Activated T-cell treated with anti-CD3 and anti-CD28 coated beads for 1 hour (primary cell): ENCODE measurements around the gene ST8SIA4.
A peak's percentile ranks its signal among the peaks of the same experiment; 100 is the strongest.

Experiments used
- DNase-seq: peaks from one replicate; pipeline ENCODE4 v3.0.0-alpha.2; 2020; ENCODE audit warnings: low read depth

ST8SIA4 gene, protein sequence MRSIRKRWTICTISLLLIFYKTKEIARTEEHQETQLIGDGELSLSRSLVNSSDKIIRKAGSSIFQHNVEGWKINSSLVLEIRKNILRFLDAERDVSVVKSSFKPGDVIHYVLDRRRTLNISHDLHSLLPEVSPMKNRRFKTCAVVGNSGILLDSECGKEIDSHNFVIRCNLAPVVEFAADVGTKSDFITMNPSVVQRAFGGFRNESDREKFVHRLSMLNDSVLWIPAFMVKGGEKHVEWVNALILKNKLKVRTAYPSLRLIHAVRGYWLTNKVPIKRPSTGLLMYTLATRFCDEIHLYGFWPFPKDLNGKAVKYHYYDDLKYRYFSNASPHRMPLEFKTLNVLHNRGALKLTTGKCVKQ

DNA sequence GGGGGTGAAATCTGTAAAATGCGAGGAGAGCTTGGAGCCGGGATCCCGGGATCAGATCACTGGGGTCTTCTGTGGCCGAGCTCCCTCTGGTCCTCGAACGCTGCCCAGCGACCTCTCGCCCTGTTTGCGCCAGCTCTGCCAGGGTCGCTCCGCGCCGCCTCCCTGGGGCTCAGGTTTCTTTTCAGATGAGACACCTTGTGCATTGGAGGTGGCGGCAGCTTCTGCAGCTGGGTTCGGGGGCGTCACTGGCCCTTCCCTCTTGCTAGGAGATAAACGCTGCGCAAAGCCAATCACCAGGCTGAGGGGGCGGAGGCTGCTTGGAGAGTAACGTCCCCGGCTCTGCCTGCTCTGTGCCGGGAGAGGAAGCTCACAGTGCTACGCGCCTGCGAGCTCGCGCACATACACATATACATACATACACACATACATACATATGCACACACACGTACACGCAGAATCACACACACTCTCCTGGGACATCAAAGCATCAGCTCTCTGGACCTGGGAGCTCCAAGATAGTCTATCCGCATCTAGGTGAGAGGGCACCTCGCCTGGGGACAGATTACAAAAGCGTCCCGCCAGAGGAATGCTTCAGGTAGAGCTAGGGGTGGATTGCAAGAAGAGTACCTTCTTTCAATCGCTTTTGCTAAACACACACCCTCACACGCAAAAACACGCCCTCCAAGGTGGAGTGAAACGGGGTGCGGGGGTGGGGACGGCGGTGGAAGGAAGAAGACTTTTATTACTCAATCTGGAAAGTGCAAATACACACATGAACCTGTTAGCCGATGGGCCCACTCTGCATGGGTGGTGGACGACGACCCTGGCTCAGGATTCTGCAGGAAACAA is at the start of gene ST8SIA4:
ST8SIA4 (minus strand) TSS at position 244 of the 849 bp plus-strand sequence. CDS start 327 bp downstream, outside the sequence.
- peak; percentile 84 for DNase-seq

DNA sequence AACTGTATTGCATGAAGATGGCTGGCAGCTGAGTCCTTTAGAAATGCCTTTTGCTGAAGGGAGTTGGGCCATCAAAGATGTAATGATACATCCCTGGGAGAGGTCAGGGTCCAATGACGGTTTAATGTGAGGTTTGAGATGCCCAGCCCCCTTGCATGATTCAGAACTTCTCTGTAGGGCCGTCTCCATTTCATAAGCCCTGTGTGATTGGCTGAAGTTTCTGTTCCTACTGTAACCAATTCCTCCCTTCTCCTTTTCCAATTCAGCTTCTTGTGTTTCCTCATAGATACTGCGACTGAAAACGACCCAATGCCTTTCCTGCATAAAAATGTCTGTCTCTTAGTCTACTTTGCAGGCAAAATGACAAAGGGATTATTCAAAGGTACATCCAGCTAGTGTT is 47.9 kb upstream of the ST8SIA4 start:
- no peak for DNase-seq

DNA sequence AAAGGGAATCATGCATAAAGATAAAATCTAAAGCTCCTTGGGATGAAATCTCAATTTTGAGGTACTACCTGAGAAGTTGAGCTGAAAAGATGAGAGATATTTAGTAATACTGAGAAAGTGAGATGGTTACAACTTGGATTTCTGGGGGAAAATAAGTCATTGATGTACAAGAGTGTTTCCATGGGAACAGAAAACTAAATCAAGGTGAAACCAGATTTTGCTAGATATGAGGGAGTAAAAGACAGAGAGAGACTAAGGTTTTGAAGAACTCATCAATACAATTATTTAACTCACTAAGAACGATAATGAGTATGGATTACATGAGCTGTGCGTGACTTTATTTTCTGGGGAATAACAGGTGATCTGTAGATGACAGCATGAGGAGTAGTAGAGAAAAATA is 10.2 kb upstream of the ST8SIA4 start:
- no peak for DNase-seq

DNA sequence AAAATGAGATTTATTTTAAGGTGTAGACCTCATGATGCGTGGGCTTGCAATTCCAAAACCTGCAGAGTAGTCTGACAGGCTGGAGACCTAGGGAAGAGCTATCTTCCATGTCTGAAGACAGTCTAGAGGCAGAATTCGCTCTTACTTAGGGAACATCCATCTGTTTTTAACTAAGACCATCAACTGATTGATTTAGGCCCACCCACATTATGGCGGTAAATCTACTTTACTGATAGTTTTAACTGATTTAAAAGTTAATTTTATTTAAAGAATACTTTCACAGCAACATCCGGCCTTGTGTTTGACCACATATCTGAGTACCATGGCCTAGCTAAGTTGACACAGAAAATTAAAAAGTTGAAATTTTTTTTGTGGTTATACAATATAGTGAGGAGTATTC is 6.0 kb upstream of the ST8SIA4 start:
- DNase-seq: no peak

DNA sequence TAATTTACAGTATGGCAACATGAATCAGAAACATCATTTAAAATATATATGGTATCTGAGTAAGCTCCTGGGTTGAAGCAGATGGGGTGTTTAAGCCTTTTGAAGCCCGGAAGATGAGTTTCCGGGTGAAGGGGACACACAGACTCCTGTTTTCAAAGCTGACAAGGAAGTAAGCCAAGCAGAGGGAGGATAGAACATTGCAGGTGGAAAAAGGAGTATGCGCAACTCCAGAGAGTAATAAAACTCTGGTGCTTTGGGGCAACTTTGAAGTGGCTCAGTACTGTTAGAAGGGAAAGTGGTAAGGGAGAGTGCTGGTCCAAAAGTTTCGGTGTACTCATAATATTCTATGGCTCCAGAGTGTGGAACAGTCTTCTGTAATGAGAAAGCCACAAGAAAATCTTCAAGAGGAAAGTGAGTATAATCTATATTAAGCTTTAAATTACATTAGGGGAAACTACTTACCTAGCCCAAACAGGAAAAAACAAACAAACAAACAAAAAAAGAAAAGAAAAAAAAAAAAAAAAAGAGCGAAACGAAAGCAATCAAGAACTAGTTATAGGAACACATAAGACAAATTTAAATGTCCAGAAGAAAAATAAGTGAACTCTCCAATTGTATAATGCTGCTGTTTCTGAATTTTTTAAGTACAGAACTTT is 2.3 kb upstream of the ST8SIA4 start:
- no peak for DNase-seq

DNA sequence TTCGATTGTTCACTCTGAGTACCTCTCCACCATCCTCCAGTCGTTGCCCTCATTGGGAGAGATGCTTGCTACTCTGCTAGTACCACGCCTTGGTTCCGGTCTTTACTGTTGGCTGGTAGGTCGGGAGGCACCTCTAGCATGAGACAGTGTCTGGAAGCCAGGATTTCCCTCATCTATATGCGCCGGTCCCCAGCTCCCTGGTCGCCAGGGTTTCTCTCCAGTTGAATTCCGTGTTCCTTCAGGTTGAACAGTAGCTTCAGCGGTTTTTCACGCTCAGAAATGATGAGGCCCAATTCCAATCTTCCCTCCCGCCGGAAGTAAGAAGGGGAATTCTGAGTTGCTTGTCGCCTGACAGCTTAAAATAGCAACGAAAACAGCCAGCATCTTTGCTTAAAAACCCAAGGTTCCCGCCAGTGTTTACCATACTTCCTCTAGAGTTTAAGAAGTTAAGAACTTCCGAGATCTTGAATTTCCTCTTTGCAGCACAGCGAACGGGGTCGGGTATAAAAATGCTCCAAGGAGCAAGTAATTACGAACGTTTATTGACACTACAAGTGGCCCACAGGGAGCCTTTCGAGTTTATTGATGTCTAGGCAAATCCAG is 1.3 kb upstream of the ST8SIA4 start:
- DNase-seq: no peak

DNA sequence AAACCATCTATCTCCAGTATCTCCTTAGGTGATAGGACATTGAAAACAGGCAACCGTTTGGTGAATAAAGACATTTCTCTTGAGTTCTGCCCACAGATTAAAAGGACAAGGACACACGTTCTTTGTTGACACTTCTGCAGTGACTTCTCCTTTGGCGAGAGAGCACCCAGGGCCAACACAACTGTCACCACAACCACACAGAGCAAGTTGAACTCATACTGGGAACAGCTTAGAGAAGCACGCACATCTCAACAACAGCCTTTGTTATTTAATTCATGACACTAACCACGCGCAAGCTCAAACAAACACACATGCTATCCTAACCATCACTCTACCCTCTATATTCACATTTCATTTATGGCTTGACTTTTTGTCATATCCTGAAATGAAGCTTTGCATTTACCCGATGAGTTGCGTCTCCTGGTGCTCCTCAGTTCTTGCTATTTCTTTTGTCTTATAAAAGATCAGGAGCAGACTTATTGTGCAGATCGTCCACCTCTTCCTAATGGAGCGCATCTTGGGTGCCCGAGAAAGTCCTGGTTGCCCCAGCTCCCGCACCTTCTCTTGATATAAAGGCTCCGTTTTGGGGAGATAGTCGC is 543 bp downstream of the ST8SIA4 start:
- DNase-seq: no peak

DNA sequence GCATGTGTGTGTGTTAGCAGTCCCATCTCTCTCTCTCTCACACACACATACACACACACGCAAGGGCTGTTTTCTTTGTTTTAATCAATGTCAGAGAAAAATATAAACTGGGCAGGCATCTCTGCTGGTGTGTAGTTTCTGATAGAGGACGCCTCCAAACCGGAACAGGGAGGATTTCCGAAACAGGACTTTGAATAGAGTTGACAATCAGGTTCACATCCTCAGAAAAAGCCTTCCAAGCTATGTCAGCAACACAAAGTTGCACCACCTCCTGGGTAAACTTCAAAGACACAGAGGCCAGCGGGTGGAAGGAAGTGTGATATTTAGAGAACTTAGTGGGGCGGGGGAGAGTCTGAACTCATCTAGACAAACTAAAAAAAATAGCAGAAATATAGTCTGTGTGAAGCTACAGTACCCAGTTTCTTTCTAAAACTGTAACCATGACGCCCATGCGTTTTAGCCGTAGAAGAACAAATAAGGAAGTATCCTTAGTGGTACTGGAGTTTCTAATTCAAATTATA is 1.2 kb downstream of the ST8SIA4 start:
- peak; percentile 38 for DNase-seq

DNA sequence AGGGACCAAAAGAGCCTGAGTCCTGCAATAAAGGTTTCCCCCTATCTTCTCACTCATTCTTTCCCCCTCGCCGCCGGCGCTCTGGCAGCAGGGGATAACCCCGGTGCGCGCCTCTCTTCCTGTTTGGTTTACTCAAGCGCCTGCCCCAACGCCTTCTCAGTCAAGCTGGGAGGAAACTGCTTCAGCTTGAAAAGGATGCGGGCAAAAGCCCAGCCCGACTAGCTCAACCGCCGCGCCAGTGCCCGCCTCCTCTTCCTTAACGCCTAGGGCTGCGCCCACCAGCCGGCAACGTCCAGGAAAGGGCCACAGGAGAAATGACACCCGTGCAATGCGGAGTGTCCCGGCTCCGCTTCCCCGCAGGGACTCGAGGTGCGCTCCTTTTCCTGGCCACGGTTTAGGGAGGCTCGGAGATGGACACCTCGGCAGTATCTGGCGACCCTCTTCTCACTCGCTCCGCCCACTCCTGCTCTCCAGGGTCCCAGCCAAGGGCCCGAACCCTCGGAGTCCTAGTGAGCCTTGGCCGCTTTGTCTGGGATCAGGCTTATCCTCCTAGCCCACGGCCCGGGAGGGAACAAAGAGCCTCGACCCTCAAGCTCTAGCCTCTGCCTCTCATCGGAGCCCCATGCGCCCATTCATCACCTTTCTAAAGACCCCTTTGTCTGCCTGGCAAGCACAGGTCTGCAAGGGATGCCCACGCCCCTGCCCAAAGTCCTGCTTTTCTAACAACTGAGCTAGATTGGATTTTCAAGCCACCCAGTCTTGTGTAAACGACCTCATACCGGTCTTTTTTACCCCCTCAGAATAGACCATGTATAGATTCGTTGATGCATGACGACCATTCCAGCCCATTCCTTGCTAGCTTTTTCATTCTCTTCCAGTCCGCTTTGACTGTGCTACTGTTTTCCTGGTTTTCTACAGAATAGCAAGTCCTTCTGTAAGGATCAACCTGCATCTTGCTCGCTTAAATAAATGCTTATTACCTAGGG is 2.0 kb downstream of the ST8SIA4 start:
- peak; percentile 83 for DNase-seq

DNA sequence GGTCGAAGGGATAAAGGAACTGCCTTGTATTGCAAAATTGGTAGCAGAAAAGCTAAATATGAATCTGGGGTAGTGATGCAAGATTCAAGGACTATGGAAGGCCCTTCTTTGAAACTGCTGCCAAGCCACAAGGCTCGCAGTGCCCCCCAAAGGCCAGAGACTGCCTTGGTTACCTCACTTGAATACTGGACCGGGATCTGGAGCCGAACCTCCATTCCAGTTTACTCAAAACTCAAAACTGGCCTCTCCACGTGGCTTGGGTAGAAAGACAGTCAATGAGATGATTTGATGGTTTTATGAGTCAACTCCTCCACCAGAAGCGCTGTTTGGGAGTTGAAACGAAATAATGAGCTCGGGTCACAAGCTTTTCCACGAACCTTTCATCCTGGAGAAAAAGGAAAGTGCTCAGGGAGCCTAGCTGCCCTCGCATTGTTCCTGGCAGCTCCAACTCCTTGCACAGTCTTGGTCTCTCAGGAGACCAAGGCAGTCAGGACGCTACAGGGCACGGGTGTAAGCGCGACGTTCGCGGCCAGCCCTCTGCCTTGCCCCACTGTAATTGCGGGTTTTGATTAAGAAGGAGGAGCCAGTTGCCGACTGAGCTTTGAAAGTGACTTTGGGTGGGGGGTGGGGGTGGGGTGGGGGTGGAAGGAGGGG is 2.8 kb downstream of the ST8SIA4 start:
- peak; percentile 37 for DNase-seq

DNA sequence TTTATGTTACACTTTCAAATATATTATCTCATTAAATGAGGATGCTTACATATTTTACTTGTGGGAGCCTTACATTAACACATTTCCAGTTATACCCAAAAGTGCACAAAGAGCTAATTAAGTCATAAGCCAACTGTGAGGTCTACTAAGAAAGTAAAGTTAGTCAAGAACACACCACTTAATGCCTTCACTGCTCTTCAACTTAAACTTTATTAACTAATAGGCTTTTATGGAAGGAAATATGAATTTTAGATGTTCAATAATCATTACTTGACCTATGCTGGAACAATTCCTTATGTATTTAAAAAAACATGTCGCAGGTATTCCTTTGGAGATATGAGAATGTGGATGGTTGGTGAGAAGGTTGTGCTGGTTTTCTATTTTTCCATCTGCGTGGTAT is 3.4 kb downstream of the ST8SIA4 start:
- no peak for DNase-seq

DNA sequence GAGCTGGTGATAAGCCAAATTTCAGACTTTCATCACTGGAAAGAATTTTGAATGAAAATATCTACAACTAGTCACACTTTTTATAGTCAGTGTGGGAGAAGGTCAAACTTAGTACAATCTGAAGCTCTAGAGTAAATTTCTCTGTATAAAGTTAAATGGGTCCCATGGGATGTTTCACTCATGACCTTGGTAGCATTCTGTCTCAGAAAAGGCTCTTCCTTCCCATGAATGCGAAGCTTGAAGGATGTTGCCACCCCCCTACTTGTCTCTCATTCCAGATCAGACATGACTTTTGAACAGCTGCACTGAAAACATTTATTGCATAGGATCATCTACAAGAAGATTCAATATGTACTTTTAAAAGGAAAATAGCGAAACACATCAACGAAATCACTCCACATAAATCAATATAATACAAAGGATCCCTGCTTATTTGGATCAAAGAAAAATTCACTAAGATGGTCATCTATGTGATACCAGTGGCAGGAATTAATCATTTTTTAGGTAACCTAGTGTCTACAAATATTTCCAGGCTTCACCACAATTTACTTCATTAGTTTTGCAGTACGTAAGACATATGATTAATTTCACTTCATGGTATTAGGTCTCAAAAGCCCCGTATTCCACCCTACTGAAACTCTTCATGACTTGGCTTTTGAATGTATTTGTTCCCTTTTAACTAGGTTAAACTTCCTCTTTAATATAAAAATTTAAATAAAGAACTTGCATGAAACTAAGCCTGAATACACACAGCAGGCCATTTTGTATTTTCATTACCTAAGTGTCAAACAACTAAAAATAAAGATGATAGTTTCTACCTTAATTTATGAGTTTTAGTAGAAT is 4.4 kb downstream of the ST8SIA4 start:
- no peak for DNase-seq

DNA sequence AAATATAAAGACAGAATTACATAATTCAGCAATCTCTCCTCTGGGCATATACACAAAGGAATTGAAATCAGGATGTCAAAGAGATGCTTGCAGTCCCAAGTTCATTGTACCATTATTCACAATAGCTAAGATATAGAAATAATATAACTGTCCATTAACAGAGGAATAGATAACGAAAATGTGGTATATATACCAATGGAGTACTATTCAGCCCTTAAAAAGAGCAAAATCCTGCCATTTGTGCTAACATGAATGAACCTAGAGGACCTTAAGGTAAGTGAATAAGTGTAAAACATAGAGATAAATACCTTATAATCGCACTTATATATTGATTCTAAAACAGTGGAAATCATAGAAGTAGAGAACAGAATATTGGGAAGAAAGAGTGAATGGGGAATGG is 7.0 kb downstream of the ST8SIA4 start:
- no peak for DNase-seq

DNA sequence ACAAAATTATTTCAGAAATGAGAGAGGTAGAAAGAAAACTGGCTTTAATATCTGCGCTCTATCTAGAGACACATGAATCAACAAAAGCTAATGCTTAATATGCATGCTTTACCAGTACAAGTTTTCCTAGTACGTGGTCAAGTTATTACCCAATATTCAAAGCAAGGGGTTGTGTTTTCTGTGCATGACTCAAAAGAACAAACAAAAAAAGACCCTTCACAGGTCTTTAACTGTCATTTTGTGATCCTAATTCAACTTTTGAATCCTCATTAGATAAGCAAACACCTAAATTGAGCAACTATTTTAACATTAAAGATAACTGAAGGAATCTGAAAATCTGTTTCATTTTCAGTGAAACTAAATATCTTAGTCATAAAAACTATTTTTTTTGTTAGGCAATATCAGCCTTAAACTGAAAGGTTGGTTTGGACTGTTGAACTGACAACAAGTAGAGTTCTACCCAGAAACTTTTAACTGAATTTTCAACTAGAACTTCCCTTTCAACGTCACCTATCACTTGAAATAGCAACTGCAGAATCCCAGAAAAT is 12.5 kb downstream of the ST8SIA4 start:
- no peak for DNase-seq

DNA sequence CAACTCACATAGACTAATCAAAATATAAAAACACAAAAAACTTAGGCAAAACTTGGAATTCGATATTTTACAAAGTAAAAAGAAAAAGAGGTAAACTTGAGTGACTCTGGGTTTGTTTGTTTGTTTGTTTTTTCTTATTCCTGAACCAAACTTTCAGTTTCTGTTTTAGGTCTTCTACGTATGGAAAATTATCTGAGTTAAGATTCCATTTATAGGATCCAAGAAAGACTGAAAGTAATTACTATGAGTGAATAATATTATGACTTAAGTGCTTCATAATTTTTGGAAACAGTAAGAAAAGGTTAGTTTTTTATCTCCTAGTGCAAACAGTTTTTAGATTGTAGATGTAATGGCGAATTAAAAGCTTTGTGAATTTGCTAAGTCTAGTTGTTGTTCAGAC is 13.2 kb downstream of the ST8SIA4 start:
- DNase-seq: no peak

DNA sequence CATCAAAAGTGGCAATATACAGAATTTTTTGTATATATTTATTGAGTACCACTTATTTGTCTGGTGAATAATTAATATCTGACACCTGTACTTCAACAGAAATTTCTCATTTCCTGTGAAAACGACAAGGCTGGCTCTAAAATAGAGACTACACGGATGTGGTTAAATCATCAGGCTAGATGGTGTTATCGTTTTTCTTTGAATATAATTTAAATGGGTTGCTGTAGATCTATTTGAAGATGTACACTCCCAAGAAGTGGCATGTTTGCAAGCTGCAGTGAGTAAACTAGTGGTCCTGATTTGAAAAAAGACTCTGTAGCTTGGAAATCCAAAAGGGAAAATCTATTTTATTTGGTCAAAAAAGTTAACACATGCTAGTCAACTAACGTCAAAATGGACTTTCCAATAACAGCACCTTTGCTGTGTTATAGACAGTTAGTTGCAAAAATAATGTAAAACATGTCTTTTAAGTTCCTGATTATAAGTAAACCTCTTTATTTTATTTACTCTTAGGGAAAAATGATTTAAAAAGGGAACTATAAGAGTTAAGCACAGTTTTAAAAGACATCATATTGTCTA is 13.8 kb downstream of the ST8SIA4 start:
- DNase-seq: no peak

DNA sequence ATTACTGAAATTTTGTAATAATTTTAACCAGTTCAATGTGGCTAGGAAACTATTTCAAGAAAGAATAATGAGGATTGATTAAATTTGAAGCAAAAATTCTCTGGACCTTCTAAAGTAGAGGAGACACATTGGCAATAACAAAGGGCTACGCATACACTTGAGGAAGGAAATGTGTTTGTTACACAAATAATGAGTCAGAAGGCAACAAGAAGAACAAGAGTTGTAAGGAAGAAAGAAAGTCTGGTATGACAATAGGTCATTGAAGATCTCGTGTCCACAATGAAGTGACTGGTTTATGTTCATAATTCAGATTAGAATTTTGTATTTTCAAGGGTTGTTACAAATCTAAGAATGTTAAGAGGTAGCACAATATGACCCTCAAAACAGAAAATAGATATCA is 25.8 kb downstream of the ST8SIA4 start:
- DNase-seq: no peak
